Neuronal stem cell (in vitro differentiated cells): ENCODE data around the gene DDX18.
"Not testable (repeated sequence)": the region's sequence is repeated elsewhere in the genome, so short reads cannot be mapped to it uniquely, and the experiment has no call there.

Experiments used
- DNase-seq: peaks from one replicate; pipeline ENCODE4 v3.0.0-alpha.2; 2013; ENCODE audit warnings: low spot score
- H2AFZ ChIP-seq: one replicate; pipeline ENCODE4 v1.6.1; 2013; ENCODE audit warnings: mild to moderate bottlenecking, low read length, inconsistent platforms
- H2AK5ac ChIP-seq: 2 replicates; pipeline ENCODE4 v1.6.1; 2013; ENCODE audit warnings: low read depth, mild to moderate bottlenecking, inconsistent platforms, low read length, moderate library complexity, mixed read lengths
- H2BK120ac ChIP-seq: 2 replicates; pipeline ENCODE4 v1.6.1; 2013; ENCODE audit warnings: low read depth, mild to moderate bottlenecking, inconsistent platforms, low read length, moderate library complexity, mixed read lengths
- H2BK12ac ChIP-seq: one replicate; pipeline ENCODE4 v1.6.1; 2013; ENCODE audit warnings: low read length, inconsistent platforms
- H2BK15ac ChIP-seq: 2 replicates; pipeline ENCODE4 v1.6.1; 2013; ENCODE audit warnings: mild to moderate bottlenecking, low read length, inconsistent platforms, mixed read lengths
- H2BK5ac ChIP-seq: one replicate; pipeline ENCODE4 v1.6.1; 2013; ENCODE audit warnings: inconsistent platforms, mild to moderate bottlenecking, low read length, moderate library complexity
- H3K14ac ChIP-seq: one replicate; pipeline ENCODE4 v1.6.1; 2013; ENCODE audit warnings: low read length, inconsistent platforms
- H3K18ac ChIP-seq: 2 replicates; pipeline ENCODE4 v1.6.1; 2013; ENCODE audit warnings: low read length, inconsistent platforms
- H3K23ac ChIP-seq: 2 replicates; pipeline ENCODE4 v1.6.1; 2013; ENCODE audit warnings: low read depth, mild to moderate bottlenecking, mixed read lengths, low read length, inconsistent platforms; ENCODE audit not compliant: poor library complexity
- H3K27ac ChIP-seq: replicated peaks from 3 replicates; pipeline ENCODE4 v1.5.1; 2013; ENCODE audit warnings: low read length, inconsistent platforms
- H3K27me3 ChIP-seq, 3 experiments: 2 replicates each; pipeline ENCODE4 v1.6.1; 2013; ENCODE audit warnings: low read length in 3 of 3, mild to moderate bottlenecking in 2 of 3, inconsistent platforms in 1 of 3, low read depth in 1 of 3, mixed read lengths in 1 of 3, moderate library complexity in 1 of 3; ENCODE audit not compliant: control insufficient read depth in 3 of 3, insufficient read depth in 3 of 3
- H3K36me3 ChIP-seq, 2 donors: replicated peaks in 1 of 2; 2 replicates each; pipeline ENCODE4 v1.6.1; 2013; ENCODE audit warnings: low read length in 2 of 2; ENCODE audit not compliant: control insufficient read depth in 2 of 2, insufficient read depth in 2 of 2
- H3K4ac ChIP-seq: 2 replicates; pipeline ENCODE4 v1.6.1; 2013; ENCODE audit warnings: inconsistent platforms, mild to moderate bottlenecking, low read length, moderate library complexity
- H3K4me1 ChIP-seq, 2 donors: 1 replicate in 1 of 2; 2 replicates in 1 of 2; pipeline ENCODE4 v1.6.1; 2013; ENCODE audit warnings: low read length in 2 of 2, low read depth in 1 of 2; ENCODE audit not compliant: control insufficient read depth in 2 of 2, insufficient read depth in 1 of 2
- H3K4me2 ChIP-seq: one replicate; pipeline ENCODE4 v1.6.1; 2013; ENCODE audit warnings: mild to moderate bottlenecking, low read length, inconsistent platforms; ENCODE audit not compliant: insufficient read depth, poor library complexity, severe bottlenecking
- H3K4me3 ChIP-seq, 2 donors: 2 replicates each; pipeline ENCODE4 v1.5.1; 2013; ENCODE audit warnings: low read length in 2 of 2, mild to moderate bottlenecking in 2 of 2, inconsistent platforms in 1 of 2, moderate library complexity in 1 of 2
- H3K79me1 ChIP-seq: one replicate; pipeline ENCODE4 v1.6.1; 2013; ENCODE audit warnings: low read depth, mild to moderate bottlenecking, inconsistent platforms, low read length, moderate library complexity
- H3K9ac ChIP-seq: one replicate; pipeline ENCODE4 v1.6.1; 2013; ENCODE audit warnings: mild to moderate bottlenecking, low read depth, low read length, inconsistent platforms; ENCODE audit not compliant: poor library complexity
- H3K9me3 ChIP-seq, 2 donors: replicated peaks in 1 of 2; 2 replicates each; pipeline versions ENCODE3 to v1.6.1; 2013; ENCODE audit warnings: low read length in 2 of 2, mild to moderate bottlenecking in 2 of 2, inconsistent platforms in 1 of 2, low read depth in 1 of 2, mixed read lengths in 1 of 2, moderate library complexity in 1 of 2; ENCODE audit not compliant: control insufficient read depth in 2 of 2, insufficient read depth in 1 of 2
- H4K8ac ChIP-seq: one replicate; pipeline ENCODE4 v1.6.1; 2013; ENCODE audit warnings: low read depth, mild to moderate bottlenecking, inconsistent platforms, low read length, moderate library complexity
- H4K91ac ChIP-seq: one replicate; pipeline ENCODE4 v1.6.1; 2013; ENCODE audit warnings: low read length, low read depth, mild to moderate bottlenecking, inconsistent platforms; ENCODE audit not compliant: poor library complexity
- WGBS, 2 donors: extraction: QIAGEN DNeasy Blood & Tissue Kit; methylation state at CpG; one replicate each; pipeline ENCODE4 v1.1.7; 2013; ENCODE audit warnings: missing lambda C conversion rate in 2 of 2, mixed read lengths in 1 of 2; ENCODE audit not compliant: insufficient read length in 2 of 2, insufficient replicate concordance in 1 of 2; ENCODE audit errors: extremely low coverage in 2 of 2; 5-methylcytosine and 5-hydroxymethylcytosine counted together

DDX18 gene

DNA sequence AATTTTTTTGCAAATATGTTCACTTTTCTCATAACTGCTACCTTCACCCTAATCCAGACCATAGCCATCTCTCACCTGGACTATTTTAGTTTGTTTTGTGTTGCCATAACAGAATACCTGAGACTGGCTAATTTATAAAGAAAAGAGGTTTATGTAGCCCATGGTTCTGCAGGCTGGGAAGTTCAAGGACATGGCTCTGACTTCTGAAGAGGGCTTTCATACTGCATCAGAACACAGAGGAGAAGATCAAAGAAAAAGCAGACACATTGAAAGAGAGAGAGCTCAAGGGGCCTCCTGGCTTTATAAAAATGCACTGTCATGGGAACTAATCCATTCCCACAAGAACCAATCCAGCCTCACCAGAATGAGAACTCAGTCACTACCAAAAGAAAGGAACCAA lies 25.0 kb upstream of the DDX18 start:
- Histone ChIP-seq H4K91ac (no peak overlapping the region), H3K4me1 (no peaks in the 10 kb centered on the region), H3K4me3 (no peak overlapping the region), H3K9ac (no peak overlapping the region), H2AFZ (no peak overlapping the region), H2BK12ac (no peak overlapping the region), H3K27ac (no peak overlapping the region), H2BK5ac (no peak overlapping the region), H3K18ac (no peak overlapping the region), H3K79me1 (no peaks in the 10 kb centered on the region), H3K4ac (no peak overlapping the region), H3K36me3 (no peaks in the 10 kb centered on the region), H3K9me3 (no peaks in the 10 kb centered on the region), H2BK15ac (no peak overlapping the region), H2AK5ac (no peak overlapping the region), H3K4me2 (no peak overlapping the region), H3K14ac (no peak overlapping the region), H4K8ac (no peak overlapping the region), H3K27me3 (no peaks in the 10 kb centered on the region), H2BK120ac (no peak overlapping the region), H3K23ac (no peak overlapping the region)
- no peak for DNase-seq

DNA sequence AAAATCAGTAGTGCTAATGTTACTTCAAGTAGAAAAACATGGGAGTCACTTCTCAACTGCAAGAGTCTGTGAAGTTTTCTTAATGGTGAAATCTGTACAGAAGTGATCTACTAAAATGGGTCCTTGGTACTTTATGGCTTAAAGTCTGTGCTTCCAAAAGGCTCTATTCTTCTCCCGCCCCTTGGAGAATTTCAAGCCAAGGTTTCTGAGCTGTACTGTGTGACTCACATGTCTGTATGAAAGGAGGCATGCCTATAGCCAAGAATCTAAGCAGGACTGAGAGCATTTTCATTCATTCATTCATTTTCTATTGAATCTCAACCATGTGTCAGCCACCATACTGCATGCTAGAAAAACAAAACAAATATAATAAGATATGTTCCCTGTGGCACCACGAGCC lies 19.8 kb upstream of the DDX18 start:
- H3K14ac ChIP-seq: no peak overlapping the region
- H2AK5ac ChIP-seq: no peak overlapping the region
- H2BK120ac ChIP-seq: no peak overlapping the region
- H2AFZ ChIP-seq: no peak overlapping the region
- H2BK5ac ChIP-seq: no peak overlapping the region
- WGBS, 2 donors: no CpG with 5 or more reads among the region's 2 CpGs
- no peak overlapping the region for H4K8ac ChIP-seq
- no peaks in the 10 kb centered on the region for H3K27me3 ChIP-seq
- H3K9ac ChIP-seq: no peak overlapping the region
- no peak overlapping the region for H2BK15ac ChIP-seq
- H3K4me1 ChIP-seq: no peaks in the 10 kb centered on the region
- no peak for DNase-seq
- H3K4me2 ChIP-seq: no peak overlapping the region
- no peaks in the 10 kb centered on the region for H3K79me1 ChIP-seq
- no peaks in the 10 kb centered on the region for H3K9me3 ChIP-seq
- H3K27ac ChIP-seq: no peak overlapping the region
- H3K18ac ChIP-seq: no peak overlapping the region
- H3K4me3 ChIP-seq: no peak overlapping the region
- H3K36me3 ChIP-seq: no peaks in the 10 kb centered on the region
- no peak overlapping the region for H4K91ac ChIP-seq
- no peak overlapping the region for H2BK12ac ChIP-seq
- H3K4ac ChIP-seq: no peak overlapping the region
- no peak overlapping the region for H3K23ac ChIP-seq

DNA sequence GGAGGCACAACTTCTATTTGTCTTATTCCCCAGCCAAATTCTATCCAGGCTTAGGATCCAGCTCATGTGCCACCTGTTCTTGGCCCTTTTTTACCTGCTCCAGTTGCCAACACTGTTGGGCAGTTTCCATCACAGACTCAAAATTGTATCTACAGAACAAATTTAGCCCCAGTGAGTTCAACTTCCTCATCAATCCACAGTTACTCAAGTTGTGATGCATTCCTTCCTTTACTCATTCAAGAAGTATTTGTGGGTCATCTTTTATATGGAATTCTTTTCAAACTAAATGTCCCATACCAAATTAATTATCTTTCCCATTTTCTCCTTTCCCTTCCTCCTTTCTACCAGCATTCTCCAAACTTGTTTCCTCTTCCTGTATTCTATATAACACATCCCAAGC lies 12.7 kb upstream of the DDX18 start:
- Histone ChIP-seq H2BK120ac (no peak overlapping the region), H3K4ac (no peak overlapping the region), H4K91ac (no peak overlapping the region), H3K9me3 (no peaks in the 10 kb centered on the region), H3K14ac (no peak overlapping the region), H3K27ac (no peak overlapping the region), H3K18ac (no peak overlapping the region), H2AK5ac (no peak overlapping the region), H3K4me2 (no peak overlapping the region), H3K79me1 (no peaks in the 10 kb centered on the region), H3K36me3 (no peaks in the 10 kb centered on the region), H3K9ac (no peak overlapping the region), H2BK15ac (no peak overlapping the region), H2BK5ac (no peak overlapping the region), H3K4me1 (no peaks in the 10 kb centered on the region), H4K8ac (no peak overlapping the region), H2AFZ (no peak overlapping the region), H3K23ac (no peak overlapping the region), H3K4me3 (no peak overlapping the region), H3K27me3 (no peaks in the 10 kb centered on the region), H2BK12ac (no peak overlapping the region)
- no peak for DNase-seq

DNA sequence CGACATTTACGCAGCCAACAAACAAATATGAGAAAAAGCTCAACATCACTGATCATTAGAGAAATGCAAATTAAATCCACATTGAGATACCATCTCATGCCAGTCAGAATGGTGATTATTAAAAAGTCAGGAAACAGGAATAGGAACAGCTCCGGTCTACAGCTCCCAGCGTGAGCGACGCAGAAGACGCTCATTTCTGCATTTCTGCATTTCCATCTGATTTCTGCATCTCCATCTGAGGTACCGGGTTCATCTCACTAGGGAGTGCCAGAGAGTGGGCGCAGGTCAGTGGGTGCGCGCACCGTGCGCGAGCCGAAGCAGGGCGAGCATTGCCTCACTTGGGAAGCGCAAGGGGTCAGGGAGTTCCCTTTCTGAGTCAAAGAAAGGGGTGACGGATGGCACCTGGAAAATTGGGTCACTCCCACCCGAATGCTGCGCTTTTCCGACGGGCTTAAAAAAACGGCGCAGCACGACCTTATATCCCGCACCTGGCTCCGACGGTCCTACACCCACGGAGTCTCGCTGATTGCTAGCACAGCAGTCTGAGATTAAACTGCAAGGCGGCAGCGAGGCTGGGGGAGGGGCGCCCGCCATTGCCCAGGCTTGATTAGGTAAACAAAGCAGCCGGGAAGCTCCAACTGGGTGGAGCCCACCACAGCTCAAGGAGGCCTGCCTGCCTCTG lies 10.7 kb upstream of the DDX18 start:
- not testable (repeated sequence) for H3K14ac ChIP-seq, H2BK12ac ChIP-seq, H4K91ac ChIP-seq, H3K9me3 ChIP-seq, DNase-seq, H3K27me3 ChIP-seq, H3K27ac ChIP-seq, H2BK120ac ChIP-seq, H3K9ac ChIP-seq, H2AK5ac ChIP-seq, H3K36me3 ChIP-seq, H3K79me1 ChIP-seq, H2BK5ac ChIP-seq, H3K23ac ChIP-seq, H3K4me2 ChIP-seq, H2BK15ac ChIP-seq, H4K8ac ChIP-seq, H3K4ac ChIP-seq, H3K18ac ChIP-seq, H3K4me1 ChIP-seq
- peak overlapping the region; percentile 32 to 70 for H3K4me3 ChIP-seq
- no CpG with 5 or more reads among the region's 35 CpGs for WGBS, 2 donors
- H2AFZ ChIP-seq: peak overlapping the region; percentile 80
